Colonic mucosa (tissue), 4 donors: ENCODE data around the gene RRM1. TPM values are rescaled to one million over a fixed set of nuclear protein-coding genes. Genes with fewer than 3 reads are reported as not detected.

ENCODE experiments used
- DNase-seq: peaks from one replicate; pipeline ENCODE4 v3.0.0-alpha.2; 2020
- H3K27ac ChIP-seq: fragments of 200-600 bp; one replicate; pipeline ENCODE4 v1.8.0; 2021
- H3K27me3 ChIP-seq: fragments of 200-600 bp; one replicate; pipeline ENCODE4 v1.8.0; 2021
- H3K36me3 ChIP-seq: fragments of 200-600 bp; one replicate; pipeline ENCODE4 v1.8.0; 2021
- H3K4me1 ChIP-seq: fragments of 200-600 bp; one replicate; pipeline ENCODE4 v1.8.0; 2021; ENCODE audit warnings: mild to moderate bottlenecking
- H3K4me3 ChIP-seq: fragments of 200-600 bp; one replicate; pipeline ENCODE4 v1.8.0; 2021
- H3K9ac ChIP-seq, 2 donors: one replicate each; pipeline ENCODE4 v1.7.0; 2013; ENCODE audit warnings: control low read depth in 2 of 2, low read depth in 2 of 2, low read length in 2 of 2
- H3K9me3 ChIP-seq: fragments of 200-600 bp; one replicate; pipeline ENCODE4 v1.8.0; 2021
- CTCF ChIP-seq: fragments of 200-600 bp; IDR thresholded peaks from one replicate; pipeline ENCODE4 v1.8.0; 2022; ENCODE audit warnings: antibody characterized with exemption, mild to moderate bottlenecking
- intact Hi-C: fragments of 100-400 bp; cut with DNase I; formaldehyde crosslinking; loops from one replicate; pipeline ENCODE4 v1.14.1; 2022
- total RNA-seq, 2 donors: library from RNA; stranded (reverse); fragmentation: NEBNext Ultra II Directional in 1 of 2; extraction: Animal tissue kit (Norgen Biotek cat#: 25700) in 1 of 2; gene quantifications; one replicate each; pipeline ENCODE4 v1.2.1, GENCODE V29; 2021
- donor health status: healthy.
- donor health status: DM: no; HTN: no; CAD: no.
- donor health status: DM: no; HTN: no; CAD: no.

RRM1 gene
- total RNA-seq, 2 donors from 2014 or later: 50.7 to 108 TPM

- Histone ChIP-seq H3K4me3 (no peak overlapping the region), H3K4me1 (no peaks in the 10 kb centered on the region), H3K9me3 (no peaks in the 10 kb centered on the region), H3K27ac (no peak overlapping the region), H3K27me3 (no peaks in the 10 kb centered on the region), H3K9ac (no peak overlapping the region), H3K36me3 (no peaks in the 10 kb centered on the region)
- no peak for TF ChIP-seq CTCF
- no peak for DNase-seq
- intact Hi-C loops: loop anchor here (10.0 kb wide), 1 partner anchor 200 kb away; no protein-coding TSS in a partner anchor
Observed at GRCh38 chr11:4184163-4184916, 89.7 kb downstream of the RRM1 start.

DNA sequence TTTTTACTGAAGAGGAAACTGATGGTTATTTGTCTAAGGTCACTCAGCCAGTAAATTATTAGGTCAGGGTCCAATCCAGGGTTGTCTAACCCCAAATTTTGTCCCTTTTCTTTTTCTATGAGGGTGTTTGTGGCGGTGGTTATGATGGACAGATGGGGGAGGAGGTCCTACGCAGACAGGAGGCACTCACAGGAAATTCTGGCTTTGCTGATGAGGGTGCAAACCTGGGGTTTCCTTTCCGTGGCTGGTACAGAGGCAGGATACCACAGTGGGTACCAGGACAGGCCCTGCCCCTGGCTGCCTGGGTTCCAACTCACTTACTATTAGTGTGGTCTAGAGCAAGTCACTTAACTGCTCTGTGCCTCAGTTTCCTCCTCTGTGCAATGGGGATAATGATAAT lies 91.0 kb downstream of the RRM1 start:
- TF ChIP-seq CTCF: no peak
- H3K9ac ChIP-seq: no peak overlapping the region
- no peak overlapping the region for H3K4me3 ChIP-seq
- no peak overlapping the region for H3K27ac ChIP-seq
- no peaks in the 10 kb centered on the region for H3K27me3 ChIP-seq
- intact Hi-C loops: loop anchor here (5.0 to 10.0 kb wide), 2 partner anchors 199 to 357 kb away; no protein-coding TSS in a partner anchor
- no peaks in the 10 kb centered on the region for H3K36me3 ChIP-seq
- H3K4me1 ChIP-seq: no peaks in the 10 kb centered on the region
- DNase-seq: no peak
- no peaks in the 10 kb centered on the region for H3K9me3 ChIP-seq

DNA sequence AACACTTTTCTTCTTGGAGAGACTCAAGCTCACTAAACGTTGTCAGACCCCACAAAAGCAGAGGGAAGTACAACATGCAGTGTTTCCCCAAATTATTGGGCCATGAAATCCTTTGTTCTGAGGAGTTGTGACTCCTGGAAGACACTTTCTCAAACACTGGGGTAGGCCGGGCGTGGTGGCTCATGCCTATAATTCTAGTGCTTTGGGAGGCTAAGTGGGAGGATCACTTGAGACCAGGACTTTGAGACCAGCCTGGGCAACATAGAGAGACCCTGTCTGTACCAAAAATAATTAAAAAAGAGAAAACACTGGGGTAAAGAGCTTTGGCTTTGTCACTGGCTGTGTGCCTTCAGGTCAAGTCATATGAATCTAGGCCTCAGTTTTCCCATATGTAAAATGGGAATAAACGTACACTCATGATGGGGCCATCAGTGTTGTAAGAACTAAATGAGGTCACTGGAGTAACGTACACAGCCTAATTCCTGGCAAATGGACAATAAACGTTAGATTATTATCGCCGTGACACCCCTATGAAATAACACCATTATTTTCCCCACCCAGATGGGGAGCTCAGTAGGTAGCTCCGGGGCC lies 92.0 kb downstream of the RRM1 start:
- H3K27me3 ChIP-seq: no peaks in the 10 kb centered on the region
- peak overlapping the region; percentile 78 for H3K4me3 ChIP-seq
- intact Hi-C loops: loop anchor here (2.0 to 10.0 kb wide), 3 partner anchors 198 to 356 kb away; no protein-coding TSS in a partner anchor
- H3K9ac ChIP-seq: no peak overlapping the region
- TF ChIP-seq CTCF: no peak
- H3K9me3 ChIP-seq: no peaks in the 10 kb centered on the region
- no peaks in the 10 kb centered on the region for H3K4me1 ChIP-seq
- DNase-seq: no peak
- no peak overlapping the region for H3K27ac ChIP-seq
- H3K36me3 ChIP-seq: no peaks in the 10 kb centered on the region

- no peak overlapping the region for H3K27ac ChIP-seq
- H3K9ac ChIP-seq: peak overlapping the region; percentile 16 to 72
- H3K36me3 ChIP-seq: no peaks in the 10 kb centered on the region
- H3K27me3 ChIP-seq: no peaks in the 10 kb centered on the region
- no peaks in the 10 kb centered on the region for H3K4me1 ChIP-seq
- TF ChIP-seq CTCF: peak; percentile 92
- peak; percentile 89 for DNase-seq
- no peaks in the 10 kb centered on the region for H3K9me3 ChIP-seq
- peak overlapping the region; percentile 78 for H3K4me3 ChIP-seq
- intact Hi-C loops: loop anchor here (2.0 to 10.0 kb wide), 3 partner anchors 197 to 355 kb away; no protein-coding TSS in a partner anchor
Observed at GRCh38 chr11:4187055-4187988, 92.7 kb downstream of the RRM1 start.

Other genes with a start within 250 kb of the RRM1 start
- gene STIM1, start 239.1 kb upstream of the RRM1 start, total RNA-seq: 10 to 100 TPM; 39.1 to 56.8 TPM